ENCODE results near the gene PCARE.
"Not testable (repeated sequence)": the region's sequence is repeated elsewhere in the genome, so short reads cannot be mapped to it uniquely, and the experiment has no call there.

PCARE gene

DNA sequence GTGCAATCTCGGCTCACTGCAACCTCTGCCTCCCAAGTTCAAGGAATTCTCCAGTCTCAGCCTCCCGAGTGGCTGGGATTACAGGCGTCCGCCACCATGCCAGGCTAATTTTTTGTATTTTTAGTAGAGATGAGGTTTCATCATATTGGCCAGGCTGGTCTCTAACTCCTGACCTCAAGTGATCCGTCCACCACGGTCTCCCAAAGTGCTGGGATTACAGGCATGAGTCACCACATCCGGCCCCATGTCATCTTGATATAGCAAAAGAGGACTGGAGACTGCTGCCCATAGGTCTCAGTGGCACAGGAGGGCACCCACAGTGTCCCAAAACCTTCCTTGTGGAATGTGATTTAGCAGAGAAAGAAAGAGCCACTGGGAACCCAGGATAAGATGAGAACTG is 16.0 kb upstream of the PCARE start:
- not testable (repeated sequence) for DNase-seq

DNA sequence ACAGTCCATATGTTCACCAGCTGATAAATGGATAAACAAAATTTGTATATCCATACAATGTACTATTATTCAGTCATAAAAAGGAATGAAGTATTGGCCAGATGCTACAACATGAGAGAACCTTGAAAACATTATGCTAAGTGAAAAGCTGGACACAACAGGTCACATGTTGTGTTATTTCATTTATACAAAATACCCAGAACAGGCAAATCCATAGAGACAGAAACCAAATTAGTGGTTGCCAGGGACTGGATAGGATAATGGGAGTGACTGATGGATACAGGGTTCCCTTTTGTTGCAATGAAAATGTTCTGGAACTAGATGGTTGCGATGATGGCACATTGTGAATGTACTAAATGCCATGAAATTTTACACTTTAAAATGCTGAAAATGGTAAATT is 10.2 kb upstream of the PCARE start:
- no peak for DNase-seq

DNA sequence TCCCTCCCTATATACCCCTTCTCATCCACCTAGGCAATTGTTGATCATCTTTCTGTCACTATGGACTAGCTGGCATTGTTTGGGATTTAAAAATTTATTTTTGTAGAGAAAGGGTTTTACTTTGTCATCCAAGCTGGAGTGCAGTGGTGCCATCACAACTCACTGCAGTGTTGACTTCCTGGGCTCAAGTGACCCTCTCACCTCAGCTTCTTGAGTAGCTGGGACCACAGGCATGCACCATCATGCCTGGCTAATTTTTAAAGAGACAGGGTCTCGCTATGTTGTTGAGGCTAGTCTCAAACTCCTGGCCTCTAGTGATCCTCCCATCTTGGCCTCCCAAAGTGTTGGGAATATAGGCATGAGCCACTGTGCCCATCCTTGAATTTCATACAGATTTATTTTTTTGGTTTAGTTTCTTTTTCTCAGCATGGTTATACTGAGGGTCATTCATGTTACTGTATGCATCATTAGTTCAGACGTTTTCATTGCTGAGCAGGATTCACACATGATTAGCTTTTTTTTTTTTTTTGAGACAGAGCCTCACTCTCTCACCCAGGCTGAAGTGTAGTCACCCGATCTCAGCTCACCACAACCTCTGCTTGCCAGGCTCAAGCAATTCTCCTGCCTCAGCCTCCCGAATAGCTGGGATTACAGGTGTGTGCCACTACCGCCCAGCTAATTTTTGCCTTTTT is 8.6 kb upstream of the PCARE start:
- DNase-seq = no peak

DNA sequence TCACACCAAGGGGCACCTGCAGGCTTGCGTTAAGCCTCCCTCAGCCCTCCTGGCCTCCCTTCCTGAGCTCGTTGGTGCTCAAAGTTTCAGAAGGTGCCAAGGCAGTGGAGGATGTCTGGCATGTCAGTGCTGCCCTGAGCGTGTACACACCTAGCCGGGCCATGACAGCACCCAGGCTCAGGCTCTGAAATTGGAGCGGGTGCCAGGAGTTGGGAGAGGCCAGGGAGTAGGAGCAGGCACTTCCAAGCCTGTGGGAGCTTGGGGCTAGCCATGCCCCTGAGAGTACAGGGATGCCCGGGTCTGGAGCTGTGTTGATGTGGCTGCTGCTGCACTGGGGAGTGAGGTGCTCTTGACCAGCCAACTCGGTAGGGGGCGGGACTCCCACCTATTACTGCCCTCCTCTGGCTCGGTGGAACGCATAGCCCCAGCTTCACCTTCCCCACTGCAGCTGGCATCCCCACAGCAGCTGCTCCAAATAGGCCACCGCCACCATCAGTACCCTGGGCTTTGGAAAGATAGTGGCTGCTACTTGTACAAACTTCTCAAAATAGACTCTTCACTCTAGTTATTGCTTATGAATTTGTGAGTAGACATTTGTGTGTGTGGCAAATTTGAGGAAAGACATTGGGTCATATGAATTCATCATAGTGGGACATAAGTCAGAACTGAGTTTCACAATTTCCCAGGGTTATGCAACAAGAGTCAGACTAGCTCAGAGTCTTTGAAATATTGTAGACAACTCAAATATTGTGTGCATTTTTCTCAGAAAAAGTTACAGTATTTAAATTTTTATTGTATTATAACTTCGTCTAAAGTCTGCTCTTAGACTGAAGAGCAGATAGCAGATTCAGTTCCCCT is 6.8 kb upstream of the PCARE start:
- no peak for DNase-seq

DNA sequence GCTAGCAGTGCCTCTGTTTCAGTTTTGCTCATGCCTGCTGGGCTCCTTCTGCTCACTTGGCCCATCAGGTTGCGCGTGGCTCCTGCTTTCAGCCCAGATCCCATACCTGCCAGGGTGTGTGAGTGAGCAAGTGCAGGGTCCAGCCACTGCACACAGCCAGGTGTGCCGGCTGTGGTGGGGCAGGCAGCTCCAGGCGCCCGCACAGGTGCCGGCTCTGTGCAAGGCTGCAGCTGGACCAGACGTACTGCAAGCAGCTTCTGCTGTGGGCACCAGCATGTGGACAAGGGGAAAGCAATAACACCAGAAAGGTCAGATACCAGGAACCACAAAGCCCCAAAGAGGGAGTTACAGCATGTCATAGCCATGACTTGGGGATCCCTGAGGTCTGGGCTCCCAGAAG is 5.6 kb upstream of the PCARE start:
- no peak for DNase-seq

DNA sequence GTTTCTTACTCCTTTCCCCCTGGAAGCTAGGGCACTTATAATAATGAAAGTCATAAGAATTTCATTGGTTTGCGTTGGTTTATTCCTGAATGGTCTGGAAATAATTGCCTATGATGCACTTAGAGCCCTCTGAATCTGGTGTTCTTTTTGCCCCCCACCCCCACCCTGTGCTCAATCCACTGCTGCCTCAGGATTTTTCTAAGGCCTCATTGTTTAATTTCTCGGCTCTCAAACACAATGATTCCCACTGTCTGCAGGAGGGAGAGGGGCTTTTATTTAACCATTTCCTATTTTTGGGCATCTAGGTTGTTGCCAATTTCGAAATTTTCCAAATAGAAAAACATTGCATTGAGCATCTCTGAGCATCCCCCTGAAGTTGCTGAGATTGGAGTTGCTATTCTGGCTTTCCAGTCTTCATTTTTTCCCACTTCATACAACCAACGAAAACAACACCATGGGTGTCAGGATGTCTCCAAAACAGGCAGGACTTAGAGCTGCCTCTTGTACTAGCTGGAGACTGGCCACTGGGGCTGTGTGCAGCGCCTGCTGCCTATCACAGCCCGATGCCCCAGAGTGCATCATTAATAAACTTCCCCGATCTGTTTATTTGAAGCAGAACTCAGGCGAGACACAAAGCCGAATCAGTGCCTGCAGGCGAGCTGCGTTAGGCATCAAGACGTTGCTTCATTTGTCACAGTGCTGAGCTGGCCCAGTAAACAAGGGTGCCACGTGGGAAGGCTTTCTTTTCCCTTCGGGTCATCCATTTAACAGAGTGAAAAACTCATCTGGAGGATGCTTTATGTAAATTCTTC is 1.8 kb upstream of the PCARE start:
- no peak for DNase-seq

DNA sequence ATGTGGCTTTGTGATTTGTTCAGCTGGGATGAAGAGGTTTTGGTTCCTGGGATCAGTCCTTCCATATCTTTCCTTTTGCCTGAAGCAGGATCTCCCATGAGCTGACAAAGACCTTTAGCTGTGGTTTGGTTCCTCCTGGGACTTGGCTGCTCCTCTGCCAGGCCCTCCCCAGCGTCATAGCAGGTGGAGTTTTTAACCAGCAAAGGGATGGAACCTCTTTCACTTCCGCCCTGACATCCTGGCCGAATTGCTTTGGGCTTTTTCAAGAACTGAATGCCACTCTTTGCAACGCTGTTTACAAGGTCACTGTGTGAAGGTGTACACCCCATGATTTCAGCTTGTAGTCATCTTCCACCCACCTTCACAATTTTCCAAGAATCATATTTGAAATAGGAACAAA is 390 bp downstream of the PCARE start:
- no peak for DNase-seq

DNA sequence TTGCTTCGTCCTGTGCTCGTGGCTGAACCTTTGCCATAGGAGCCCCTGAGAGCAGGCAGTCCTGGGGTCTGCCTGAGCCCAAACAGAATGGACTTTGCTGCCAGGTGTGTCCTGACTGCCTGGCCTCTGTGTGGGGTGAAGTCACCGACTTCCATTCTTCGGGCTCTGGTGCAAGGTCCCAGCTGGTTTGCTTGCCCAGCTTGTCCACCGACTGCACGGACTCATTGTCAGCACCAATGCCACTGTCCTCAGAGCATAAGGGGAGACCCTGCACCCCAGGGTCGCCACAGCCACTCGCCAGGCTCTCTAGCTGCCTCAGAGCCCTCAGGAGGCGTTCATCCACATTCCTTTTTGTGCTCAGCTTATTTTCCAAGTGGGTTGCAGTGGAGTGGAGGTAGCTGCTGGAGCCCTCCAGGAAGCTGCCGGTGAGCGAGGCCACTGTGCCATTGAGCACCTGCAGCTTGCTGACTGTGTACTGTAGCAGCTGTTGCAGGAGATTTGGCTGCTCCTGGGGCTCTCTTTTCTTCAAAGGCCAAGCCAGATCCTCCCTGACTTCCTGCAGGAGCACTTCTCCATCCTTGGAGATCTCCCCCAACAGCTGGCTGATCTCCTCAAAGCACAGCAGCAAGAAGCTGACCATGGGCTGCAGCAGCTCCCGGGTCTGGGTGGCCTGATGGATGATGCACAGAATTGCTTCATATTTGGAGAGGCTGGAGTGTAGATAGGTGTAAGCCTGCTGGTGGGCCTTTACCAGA is 1.2 kb downstream of the PCARE start:
- DNase-seq = no peak

DNA sequence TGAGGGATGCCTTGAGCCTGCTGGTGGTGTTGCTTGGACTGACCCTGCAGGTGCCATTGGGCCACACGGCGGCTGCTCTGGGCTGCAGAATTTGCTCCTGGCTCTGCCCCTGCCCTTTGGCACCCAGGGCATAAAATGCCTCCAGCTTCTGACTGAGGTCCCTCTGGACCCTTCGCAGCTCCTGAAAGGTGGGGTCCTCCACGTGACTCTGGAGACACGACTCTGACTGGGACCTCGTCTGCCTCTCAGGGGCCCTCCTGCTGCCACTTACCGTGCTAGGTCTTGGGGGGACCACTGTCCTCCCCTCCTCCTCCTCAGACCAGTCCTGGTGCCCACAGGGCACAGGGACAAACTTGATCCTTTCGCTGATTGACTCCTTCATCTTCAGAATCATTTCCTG is 2.1 kb downstream of the PCARE start:
- no peak for DNase-seq

DNA sequence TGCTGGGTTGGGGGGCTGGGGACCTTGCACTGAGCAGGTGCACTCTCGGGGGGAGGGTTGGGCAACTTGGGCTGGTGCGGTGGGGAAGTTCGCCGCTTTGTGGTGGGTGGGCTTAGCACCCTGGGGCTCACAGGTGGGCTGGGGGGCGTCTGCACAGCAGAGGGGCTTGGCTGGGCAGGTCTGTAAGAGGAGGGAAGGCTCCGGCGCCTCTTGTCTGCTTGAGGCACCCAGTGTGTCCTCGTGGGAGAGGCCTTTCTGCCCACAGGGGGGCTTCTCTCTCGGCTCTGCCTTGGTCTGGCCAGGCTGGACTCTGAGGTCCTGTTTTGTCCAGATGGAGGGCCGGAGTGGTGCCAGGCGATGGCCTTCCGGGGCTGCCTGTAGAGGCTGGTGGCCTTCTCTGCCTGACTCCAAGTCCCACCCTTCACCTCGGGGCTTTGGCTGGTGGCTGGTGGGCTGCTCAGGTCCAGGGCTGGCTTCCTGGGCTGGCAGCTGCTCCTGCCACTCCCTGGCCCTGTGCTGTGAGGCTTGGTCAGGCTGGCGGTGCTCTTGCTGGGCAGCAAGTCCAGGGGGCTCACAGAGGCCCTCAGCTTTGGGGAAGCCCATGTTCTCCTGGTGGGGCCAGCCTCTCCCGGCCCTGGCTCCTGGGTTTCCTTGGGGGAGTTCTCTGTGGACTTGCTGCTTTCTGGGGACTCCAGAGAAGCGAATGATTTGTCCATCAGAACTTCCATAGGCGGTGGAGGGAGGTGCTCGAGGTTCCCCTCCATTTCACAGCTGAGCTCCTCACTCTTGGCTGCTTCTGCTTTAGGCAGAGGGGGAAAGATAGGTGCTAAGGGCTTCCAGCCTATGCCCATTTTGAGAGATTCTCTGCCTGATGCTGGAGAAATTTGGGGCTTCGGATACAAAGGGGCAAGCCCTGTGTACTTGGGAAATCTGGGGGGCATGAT is 3.0 kb downstream of the PCARE start:
- DNase-seq = no peak

DNA sequence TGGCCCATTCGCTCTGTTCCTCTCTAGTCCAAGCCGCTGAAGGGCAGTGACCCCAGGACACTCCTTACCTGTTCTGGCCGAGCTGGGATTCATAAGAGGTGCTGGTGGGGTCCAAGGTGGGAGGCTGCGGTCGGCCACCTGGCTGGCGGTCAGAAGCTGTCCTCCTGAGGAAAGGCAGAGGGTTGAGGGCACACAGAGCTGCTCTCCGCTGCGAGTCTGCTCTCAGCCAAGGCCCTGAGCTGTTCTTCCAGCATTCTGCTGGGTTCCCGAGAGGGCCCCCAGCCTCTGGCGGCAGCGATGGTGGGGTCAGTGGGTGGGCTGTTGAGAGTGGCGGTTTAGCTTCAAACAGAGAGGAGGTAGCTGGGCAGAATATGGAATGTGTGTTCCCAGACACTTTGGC is 3.8 kb downstream of the PCARE start:
- DNase-seq = no peak

DNA sequence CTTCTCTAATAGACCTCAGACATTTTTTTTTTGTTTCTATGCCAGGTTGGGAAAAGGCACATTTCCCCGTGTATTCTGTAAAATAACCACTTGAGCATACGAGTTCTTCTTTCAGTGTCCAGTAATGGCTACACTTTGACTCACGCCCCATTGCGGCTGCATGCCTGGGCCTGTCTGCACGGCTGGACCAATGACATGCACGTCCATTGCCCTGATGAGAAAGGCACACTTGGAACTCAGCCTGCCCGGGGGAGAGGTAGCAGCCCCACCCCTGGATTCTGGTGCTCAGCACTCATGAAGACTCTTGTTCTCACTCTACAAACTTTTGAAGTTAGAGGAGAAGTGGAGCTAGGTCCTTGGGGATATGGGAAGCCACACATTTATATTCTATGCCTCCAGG is 5.8 kb downstream of the PCARE start:
- DNase-seq = no peak

DNA sequence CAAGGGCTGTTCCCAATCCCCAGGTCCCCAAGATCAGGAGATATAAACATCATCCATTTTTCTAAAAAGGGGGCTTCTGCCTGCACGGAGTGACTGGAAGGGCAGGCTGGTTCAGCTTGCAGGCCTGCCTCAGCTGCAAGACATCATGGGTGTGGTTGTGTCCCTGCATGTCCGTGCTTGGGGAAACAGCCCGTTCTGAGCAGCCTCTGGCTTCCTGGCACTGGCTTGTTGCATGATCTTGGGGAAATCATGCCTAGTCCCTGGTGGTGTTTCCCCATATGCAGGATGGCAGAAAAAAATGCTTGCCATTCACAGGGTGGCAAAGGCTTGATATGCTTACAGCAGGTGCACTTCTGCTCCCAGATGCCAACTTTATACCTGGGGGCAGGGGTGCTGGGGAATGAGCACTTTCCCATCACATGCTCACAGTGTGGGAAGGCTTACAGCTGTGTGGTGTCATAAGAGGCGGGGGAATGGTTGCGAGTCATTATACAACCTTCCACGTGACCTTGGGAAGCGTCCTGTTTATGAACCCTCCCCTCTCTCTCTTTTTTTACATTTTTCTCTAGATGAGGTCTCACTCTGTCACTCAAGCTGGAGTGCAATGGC is 7.2 kb downstream of the PCARE start:
- DNase-seq = no peak

DNA sequence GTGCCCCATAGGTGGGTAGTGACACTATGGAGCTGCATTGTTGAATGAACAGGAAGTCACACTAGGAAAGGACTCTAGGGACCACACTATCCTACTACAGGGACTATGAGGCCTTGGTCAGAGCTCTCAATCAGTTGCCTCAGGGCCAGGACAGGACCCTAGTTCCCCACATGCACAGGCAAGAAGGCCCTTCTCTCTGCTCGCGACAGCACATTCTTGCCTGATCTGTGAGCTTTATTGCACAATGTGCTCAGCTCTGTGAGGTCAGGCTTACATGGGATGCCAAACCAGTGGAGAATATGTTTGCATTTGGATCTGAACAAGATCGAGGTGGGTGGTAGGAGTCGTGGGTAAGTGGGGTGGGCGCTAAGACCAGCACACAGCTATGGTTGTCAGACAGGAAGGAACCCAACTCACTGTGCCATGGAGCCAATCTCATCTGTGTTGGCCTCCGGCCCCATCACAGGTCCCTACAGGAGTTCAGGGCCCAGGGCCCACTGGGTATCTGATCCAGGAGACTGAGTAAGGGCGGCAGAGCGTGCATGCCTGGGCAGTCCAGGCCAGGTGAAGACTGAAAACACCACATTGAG is 8.0 kb downstream of the PCARE start:
- no peak for DNase-seq

DNA sequence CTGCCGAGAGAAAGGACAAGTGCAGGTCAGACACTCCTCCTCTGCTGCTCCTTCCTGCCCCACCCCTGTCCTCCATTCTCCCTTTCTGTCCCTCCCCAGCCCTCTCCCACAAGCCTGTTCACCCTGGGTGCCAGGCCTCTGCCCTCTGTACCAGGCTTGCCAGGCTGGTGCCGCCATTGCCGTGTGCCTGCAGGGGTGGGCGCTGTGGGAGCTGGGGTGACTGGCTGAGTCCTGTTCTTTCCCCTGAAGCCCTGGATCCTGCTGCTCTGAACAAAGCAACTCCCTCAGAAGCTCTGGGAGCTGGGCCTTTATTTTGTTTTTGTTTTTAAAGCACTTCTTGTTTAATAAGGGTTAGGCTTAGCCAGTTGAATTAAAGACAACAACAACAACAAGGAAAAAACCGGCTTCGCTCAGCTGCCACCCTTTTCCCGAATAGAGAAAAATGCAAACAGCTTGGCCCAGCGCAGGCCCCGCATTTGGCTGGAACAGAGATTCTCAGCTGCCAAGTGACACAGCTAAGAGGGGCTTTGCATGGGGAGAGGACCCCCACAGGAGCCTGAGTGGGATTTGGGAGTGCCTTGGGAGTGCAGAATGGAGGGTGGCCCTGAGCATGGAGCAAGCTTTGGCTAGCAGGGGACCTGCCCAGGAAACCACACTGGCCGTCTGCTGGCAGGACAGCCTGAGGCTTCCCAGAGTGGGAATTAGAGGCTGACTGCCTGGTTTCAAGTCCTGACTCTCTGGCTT is 9.1 kb downstream of the PCARE start:
- DNase-seq = no peak

DNA sequence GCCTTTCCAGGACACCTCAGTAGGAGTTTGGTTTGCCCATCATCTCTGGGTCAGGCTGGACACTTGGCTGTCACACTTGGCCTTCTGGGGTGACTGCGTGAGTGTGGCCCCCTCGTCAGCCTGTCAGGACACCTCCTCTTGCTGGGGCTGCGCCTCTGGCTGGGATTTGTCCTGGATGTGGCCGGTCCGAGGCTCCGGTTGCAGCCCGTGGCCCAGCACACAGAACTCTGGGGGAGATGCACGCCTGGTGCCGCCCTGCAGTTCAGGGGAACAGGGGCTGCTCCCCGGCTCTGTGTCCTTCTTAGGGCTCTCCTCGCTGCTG is 9.6 kb downstream of the PCARE start:
- no peak for DNase-seq

DNA sequence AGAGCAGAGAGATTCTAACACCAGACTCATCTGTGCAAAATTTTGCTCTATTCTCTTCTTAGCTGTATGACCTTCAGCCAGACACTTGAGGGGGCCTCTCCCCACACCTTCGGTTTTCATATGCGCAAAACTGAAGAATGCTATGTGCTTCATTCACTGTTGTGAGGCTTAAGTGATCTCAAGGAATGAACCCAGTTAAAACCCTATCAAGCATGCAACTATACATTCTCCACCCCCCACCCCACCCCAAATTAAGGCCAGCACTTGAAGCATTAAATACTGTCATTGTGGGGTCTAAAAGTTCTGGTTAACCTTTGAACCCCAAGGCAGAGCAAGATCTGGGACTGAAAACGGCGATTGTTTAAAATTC is 10.0 kb downstream of the PCARE start:
- no peak for DNase-seq

DNA sequence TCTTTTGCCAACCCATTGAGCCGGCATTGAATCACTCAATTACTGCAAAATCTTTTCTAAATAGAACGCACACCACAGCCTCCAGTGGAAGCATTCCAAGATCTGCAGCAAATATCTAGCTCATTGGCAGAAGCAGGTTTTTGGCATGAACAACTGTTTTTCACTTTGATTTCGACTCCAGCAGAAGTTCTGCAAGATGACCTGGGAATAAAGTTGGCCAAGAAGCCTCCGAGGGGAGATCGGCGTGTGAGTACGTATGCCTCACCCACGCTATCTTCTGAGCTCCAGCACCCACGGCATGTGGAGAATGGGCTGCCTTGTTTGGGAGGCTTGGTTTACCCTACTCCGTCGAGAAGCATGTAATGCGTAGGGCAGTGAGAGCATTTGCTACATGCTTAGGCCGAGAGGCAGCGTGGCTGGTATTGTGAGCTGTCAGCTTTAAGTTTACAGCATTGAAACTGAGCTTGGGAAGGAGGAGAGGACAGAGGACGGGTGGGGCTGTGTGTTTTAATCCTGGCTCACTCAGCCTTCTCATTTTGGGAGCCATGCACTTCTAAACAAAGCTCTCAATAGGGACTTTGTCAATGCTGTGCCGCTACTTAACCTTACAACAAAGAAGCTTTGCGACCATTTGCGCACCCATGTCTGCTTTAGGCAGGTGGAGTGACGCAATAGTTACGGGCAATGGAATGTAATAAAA is 10.5 kb downstream of the PCARE start:
- DNase-seq = no peak

DNA sequence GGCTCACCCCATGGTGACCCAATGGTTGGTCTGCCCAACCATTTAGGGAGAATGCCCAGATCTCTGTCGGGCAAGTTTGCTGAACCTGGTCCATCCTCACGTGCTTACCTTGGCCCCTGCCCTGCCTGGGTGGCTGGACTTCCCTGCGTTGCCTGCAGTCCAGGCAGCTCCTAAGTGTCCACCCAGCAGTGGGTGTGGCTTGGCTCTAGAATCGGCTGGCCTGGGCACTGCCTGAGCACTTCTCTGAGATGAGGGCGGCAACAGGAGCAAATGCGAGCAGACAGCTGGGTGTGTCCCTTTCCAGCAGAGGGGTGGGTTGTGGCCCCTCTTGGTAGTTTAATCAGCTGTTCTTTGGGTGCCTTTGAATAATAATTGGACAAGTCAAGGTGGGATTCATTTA is 11.3 kb downstream of the PCARE start:
- no peak for DNase-seq

DNA sequence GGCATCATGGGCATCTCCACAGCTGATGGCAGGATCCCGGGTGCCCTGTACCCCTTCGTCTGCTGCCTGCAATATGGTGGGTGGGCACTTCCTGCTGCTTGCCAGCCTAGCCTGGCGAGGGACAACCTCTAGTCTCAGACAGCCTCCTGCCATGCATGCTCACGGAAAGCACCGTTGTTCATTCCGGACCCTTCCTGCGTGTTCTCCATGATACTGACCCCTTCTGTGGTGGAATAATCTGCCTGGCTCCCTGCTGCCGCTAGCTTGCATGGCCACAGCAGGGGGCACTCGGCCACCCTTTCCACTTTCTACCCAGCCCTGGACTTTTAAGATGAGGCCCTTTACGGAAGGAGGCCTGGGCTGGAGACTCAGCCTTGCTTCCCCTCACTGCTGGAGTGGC is 12.0 kb downstream of the PCARE start:
- no peak for DNase-seq

Data from stimulated activated CD4-positive, alpha-beta T cell treated with anti-CD3 and anti-CD28 coated beads, Interleukin-4, amount 100 ng/mL, for 1 hour (primary cell).